Neural progenitor cell (in vitro differentiated cells): ENCODE measurements around the gene ANKRD30A. TPM values are rescaled to one million over a fixed set of nuclear protein-coding genes. Genes with fewer than 3 reads are reported as not detected.

ENCODE experiments used
- DNase-seq: peaks from one replicate; pipeline ENCODE4 v3.0.0-alpha.2; 2016; ENCODE audit warnings: low spot score
- H2AFZ ChIP-seq: fragments of 200-600 bp; sonication (generic); replicated peaks from 2 replicates; pipeline ENCODE4 v1.6.1; 2016; ENCODE audit warnings: antibody characterized with exemption
- H3F3A ChIP-seq: fragments of 200-600 bp; sonication (generic); 2 replicates; pipeline ENCODE4 v1.6.1; 2016; ENCODE audit warnings: antibody characterized with exemption, low read depth
- H3K27ac ChIP-seq: fragments of 200-600 bp; sonication (generic); 2 replicates; pipeline ENCODE4 v1.5.1; 2016; ENCODE audit warnings: mild to moderate bottlenecking
- H3K27me3 ChIP-seq: fragments of 200-600 bp; sonication (generic); 2 replicates; pipeline ENCODE4 v1.6.1; 2016; ENCODE audit warnings: mild to moderate bottlenecking, moderate library complexity
- H3K36me3 ChIP-seq: fragments of 200-600 bp; sonication (generic); 2 replicates; pipeline ENCODE4 v1.5.1; 2016
- H3K4me1 ChIP-seq: fragments of 200-600 bp; sonication (generic); 2 replicates; pipeline ENCODE4 v1.6.1; 2016; ENCODE audit warnings: mixed run types
- H3K4me2 ChIP-seq: fragments of 200-600 bp; sonication (generic); 2 replicates; pipeline ENCODE4 v1.6.1; 2016
- H3K4me3 ChIP-seq: fragments of 200-600 bp; sonication (generic); 2 replicates; pipeline ENCODE4 v1.5.1; 2016
- H3K79me2 ChIP-seq: fragments of 200-600 bp; sonication (generic); 2 replicates; pipeline ENCODE4 v1.6.1; 2016; ENCODE audit warnings: low read depth
- H3K9ac ChIP-seq: fragments of 200-600 bp; sonication (generic); 2 replicates; pipeline ENCODE4 v1.6.1; 2016
- H3K9me3 ChIP-seq: fragments of 200-600 bp; sonication (generic); 2 replicates; pipeline ENCODE4 v1.5.1; 2016; ENCODE audit warnings: low read depth
- H4K20me1 ChIP-seq: fragments of 200-600 bp; sonication (generic); 2 replicates; pipeline ENCODE4 v1.6.1; 2016; ENCODE audit warnings: low read depth
- H3K27ac Mint-ChIP-seq: 3 replicates; pipeline ENCODE4 v1.8.0; 2021; ENCODE audit warnings: mixed read lengths
- H3K27me3 Mint-ChIP-seq: 2 replicates; pipeline ENCODE4 v1.8.0; 2022; ENCODE audit warnings: low read depth, mild to moderate bottlenecking, inconsistent platforms, moderate library complexity, mixed read lengths; ENCODE audit not compliant: insufficient read depth
- H3K36me3 Mint-ChIP-seq: 3 replicates; pipeline ENCODE4 v1.8.0; 2021; ENCODE audit warnings: mixed read lengths
- H3K4me1 Mint-ChIP-seq: 3 replicates; pipeline ENCODE4 v1.8.0; 2021; ENCODE audit warnings: mixed read lengths
- H3K4me3 Mint-ChIP-seq: 3 replicates; pipeline ENCODE4 v1.8.0; 2021; ENCODE audit warnings: mild to moderate bottlenecking, moderate library complexity, mixed read lengths
- H3K9me3 Mint-ChIP-seq: 3 replicates; pipeline ENCODE4 v1.8.0; 2020; ENCODE audit warnings: mixed read lengths
- CTCF ChIP-seq: fragments of 200-600 bp; sonication (generic); IDR thresholded peaks from 2 replicates; pipeline ENCODE4 v1.5.1; 2017; ENCODE audit warnings: antibody characterized with exemption, mild to moderate bottlenecking
- EZH2 ChIP-seq: fragments of 200-600 bp; sonication (generic); IDR thresholded peaks from 2 replicates; pipeline ENCODE4 v1.6.1; 2017; ENCODE audit warnings: antibody characterized with exemption, mild to moderate bottlenecking, moderate library complexity
- EZH2phosphoT487 ChIP-seq: fragments of 200-600 bp; sonication (generic); IDR thresholded peaks from 2 replicates; pipeline ENCODE4 v1.6.1; 2017; ENCODE audit warnings: antibody characterized with exemption
- total RNA-seq: library from RNA; depleted of rRNA; stranded (reverse); fragments of >200 nt; gene quantifications from 2 replicates; pipeline ENCODE4 v1.2.3, GENCODE V29; 2015; ENCODE audit warnings: low replicate concordance

The ANKRD30A gene
- total RNA-seq, 1 donor from 2014 or later: not detected

- peaks cover 23% of the 10 kb centered on the region for H3K9me3 Mint-ChIP-seq
- H3F3A ChIP-seq: no peaks in the 10 kb centered on the region
Observed at GRCh38 chr10:37344413-37344812, 219.0 kb downstream of the ANKRD30A start.

DNA sequence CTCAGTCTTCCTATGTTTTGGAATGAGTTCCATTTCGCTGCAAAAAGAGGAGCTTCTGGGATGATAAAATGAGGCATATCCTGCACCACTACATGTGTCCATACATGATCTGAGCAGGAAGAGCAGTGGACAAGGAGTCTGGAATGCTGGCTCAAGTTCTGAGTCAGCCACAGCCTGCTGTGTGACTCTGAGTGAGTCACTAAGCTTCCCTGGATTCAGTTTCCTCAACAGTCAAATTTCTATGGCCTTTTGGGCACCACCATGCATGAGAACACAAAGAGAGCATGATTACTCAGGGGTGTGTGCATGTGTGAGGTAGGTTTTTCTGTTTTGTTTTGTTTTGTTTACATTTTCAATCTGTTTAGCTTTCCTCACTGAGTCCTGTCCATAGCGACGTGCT is 254.6 kb downstream of the ANKRD30A start:
- Mint-ChIP-seq H3K27me3 (peaks cover 2% of the 10 kb centered on the region), H3K4me3 (no peak overlapping the region), H3K4me1 (no peaks in the 10 kb centered on the region), H3K9me3 (peaks cover 31% of the 10 kb centered on the region), H3K27ac (no peak overlapping the region), H3K36me3 (no peaks in the 10 kb centered on the region)
- Histone ChIP-seq H3K27me3 (no peaks in the 10 kb centered on the region), H2AFZ (no peak overlapping the region), H3K4me1 (no peaks in the 10 kb centered on the region), H4K20me1 (no peaks in the 10 kb centered on the region), H3K4me3 (no peak overlapping the region), H3K4me2 (no peak overlapping the region), H3K9me3 (peaks cover 13% of the 10 kb centered on the region), H3F3A (no peaks in the 10 kb centered on the region), H3K9ac (no peak overlapping the region), H3K79me2 (no peaks in the 10 kb centered on the region), H3K36me3 (no peaks in the 10 kb centered on the region), H3K27ac (no peak overlapping the region)
- TF ChIP-seq EZH2 (no peak), EZH2phosphoT487 (no peak), CTCF (no peak)
- DNase-seq: no peak

More at GRCh38 chr10:37344413-37344812, 219.0 kb downstream of the ANKRD30A start:
- Histone ChIP-seq H3K79me2 (no peaks in the 10 kb centered on the region), H3K9me3 (peaks cover 32% of the 10 kb centered on the region), H4K20me1 (no peaks in the 10 kb centered on the region), H3K9ac (no peak overlapping the region), H3K36me3 (no peaks in the 10 kb centered on the region), H3K4me2 (no peak overlapping the region), H3K27me3 (no peaks in the 10 kb centered on the region), H3K4me3 (no peak overlapping the region), H2AFZ (no peak overlapping the region), H3K4me1 (no peaks in the 10 kb centered on the region), H3K27ac (no peak overlapping the region)
- H3K4me1 Mint-ChIP-seq: no peaks in the 10 kb centered on the region
- no peak overlapping the region for H3K27ac Mint-ChIP-seq
- peaks cover 2% of the 10 kb centered on the region for H3K36me3 Mint-ChIP-seq
- no peak for DNase-seq
- H3K4me3 Mint-ChIP-seq: no peak overlapping the region
- no peaks in the 10 kb centered on the region for H3K27me3 Mint-ChIP-seq
- TF ChIP-seq EZH2phosphoT487 (no peak), EZH2 (no peak), CTCF (no peak)

- Histone ChIP-seq H3K9ac (no peak overlapping the region), H4K20me1 (no peaks in the 10 kb centered on the region), H3K36me3 (no peaks in the 10 kb centered on the region), H3K4me1 (no peaks in the 10 kb centered on the region), H3K4me2 (no peak overlapping the region), H3K27ac (no peak overlapping the region), H3F3A (no peaks in the 10 kb centered on the region), H3K27me3 (no peaks in the 10 kb centered on the region), H3K4me3 (no peak overlapping the region), H3K79me2 (no peaks in the 10 kb centered on the region), H2AFZ (no peak overlapping the region), H3K9me3 (peaks cover 6% of the 10 kb centered on the region)
- Mint-ChIP-seq H3K4me1 (no peaks in the 10 kb centered on the region), H3K27ac (no peak overlapping the region), H3K9me3 (peaks cover 32% of the 10 kb centered on the region), H3K27me3 (peaks cover 4% of the 10 kb centered on the region), H3K4me3 (no peak overlapping the region), H3K36me3 (no peaks in the 10 kb centered on the region)
- no peak for TF ChIP-seq EZH2phosphoT487
- TF ChIP-seq CTCF: no peak
- TF ChIP-seq EZH2: no peak
- no peak for DNase-seq
Observed at GRCh38 chr10:37381271-37381670, 255.9 kb downstream of the ANKRD30A start.
